K562 treated with DMSO at 1 percent for 24 hours (cell line): ENCODE results near the gene C4orf46. TPM values are rescaled to one million over a fixed set of nuclear protein-coding genes. Genes with fewer than 3 reads are reported as not detected.

ENCODE experiments used
- total RNA-seq: library from RNA; unstranded; fragments of 300-600 nt; gene quantifications from 2 replicates; pipeline ENCODE4 v1.2.3, GENCODE V29; 2022; ENCODE audit warnings: low read depth; ENCODE audit not compliant: insufficient read depth

The C4orf46 gene
- 7.7 and 8.2 TPM in 2 replicates for total RNA-seq

DNA sequence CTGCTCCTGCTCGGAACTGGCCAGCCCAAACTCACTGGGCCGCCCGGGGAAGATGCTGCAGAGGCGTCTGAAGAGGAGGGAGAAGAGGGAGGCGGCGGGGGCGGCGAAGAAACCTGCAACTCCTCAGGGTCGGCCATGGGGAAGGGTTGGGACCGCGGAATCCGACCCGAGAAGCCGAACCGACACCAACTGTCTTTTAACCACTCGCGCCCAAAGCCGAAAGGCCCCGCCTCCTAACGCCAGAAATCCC lies at the start of gene C4orf46:
Gene C4orf46, minus strand, starts transcription at position 223 of the 250 bp plus-strand sequence. Its CDS starts 86 bp downstream, at position 137.

DNA sequence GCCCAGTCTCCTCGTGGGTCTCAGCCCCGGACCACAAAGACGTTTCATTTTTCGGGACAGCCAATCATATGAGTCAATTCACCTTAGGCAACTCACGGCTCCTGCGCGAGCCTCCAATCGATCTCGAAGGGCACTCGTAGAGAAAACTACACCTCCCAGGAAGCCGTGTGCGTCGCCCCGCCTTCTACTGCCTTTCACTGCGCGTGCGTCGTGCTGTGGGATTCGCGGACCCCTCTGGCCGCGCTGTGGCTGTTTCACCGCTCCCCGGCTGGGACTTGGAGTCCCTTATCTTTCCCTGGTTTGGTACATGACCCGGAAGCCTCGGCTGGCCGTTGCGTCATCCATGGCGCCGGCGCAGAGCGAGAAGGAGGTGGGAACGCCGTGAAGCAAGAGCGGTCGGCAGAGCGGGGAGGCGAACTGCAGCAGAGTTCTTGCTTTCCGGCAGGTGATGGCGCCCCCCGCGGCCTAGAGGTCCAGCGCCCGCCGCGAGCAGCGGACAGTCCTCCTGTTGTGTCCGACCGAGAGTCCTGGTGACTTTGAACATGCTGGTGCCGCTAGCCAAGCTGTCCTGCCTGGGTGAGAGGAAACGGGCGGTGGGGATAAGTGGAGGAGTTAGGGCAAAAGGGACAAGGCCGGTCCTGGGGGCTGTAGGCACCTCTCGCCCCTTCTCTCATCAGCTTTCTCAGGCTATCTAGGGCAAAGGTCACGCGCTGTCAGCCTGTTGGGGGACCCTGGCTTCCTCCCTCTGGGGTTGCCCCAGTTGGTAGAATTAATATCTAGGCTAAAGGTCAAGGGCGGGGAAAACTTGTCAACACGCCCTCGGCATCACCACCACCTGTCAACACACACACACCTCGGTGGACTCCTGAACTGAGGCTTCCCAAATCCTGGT lies 474 bp upstream of the C4orf46 start, which contains the start of gene ETFDH:
Gene ETFDH, plus strand, starts transcription at position 382 of the 892 bp plus-strand sequence. Its CDS starts 161 bp downstream, at position 543.

Other genes with a start within 250 kb of the C4orf46 start
- 0.08 TPM in 1 of 2 replicates, not detected in the other for gene RXFP1, start 150.0 kb downstream of the C4orf46 start, total RNA-seq
- gene ETFDH, start 409 bp upstream of the C4orf46 start, total RNA-seq: 15.1 and 25.3 TPM in 2 replicates
- 24.7 and 29.6 TPM in 2 replicates for gene PPID, start 51.5 kb upstream of the C4orf46 start, total RNA-seq
- gene FNIP2, start 97.1 kb upstream of the C4orf46 start, total RNA-seq: 7.6 and 9.6 TPM in 2 replicates